ENCODE data around the gene SMARCAL1.

- TF ChIP-seq CEBPB (IDR thresholded peaks at IDR 0.05; ENCODE audit: low read depth, low read length) (no peak), NFE2L2 (IDR thresholded peaks at IDR 0.05; ENCODE audit: low read depth, low read length) (no peak), CTCF (conservative IDR thresholded peaks at IDR 0.05; ENCODE audit: low read depth, low read length) (no peak)
- TF ChIP-seq, protein P1, sequence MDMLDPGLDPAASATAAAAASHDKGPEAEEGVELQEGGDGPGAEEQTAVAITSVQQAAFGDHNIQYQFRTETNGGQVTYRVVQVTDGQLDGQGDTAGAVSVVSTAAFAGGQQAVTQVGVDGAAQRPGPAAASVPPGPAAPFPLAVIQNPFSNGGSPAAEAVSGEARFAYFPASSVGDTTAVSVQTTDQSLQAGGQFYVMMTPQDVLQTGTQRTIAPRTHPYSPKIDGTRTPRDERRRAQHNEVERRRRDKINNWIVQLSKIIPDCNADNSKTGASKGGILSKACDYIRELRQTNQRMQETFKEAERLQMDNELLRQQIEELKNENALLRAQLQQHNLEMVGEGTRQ (IDR thresholded peaks at IDR 0.05; ENCODE audit: low read depth, low read length): no peak
Observed at GRCh38 chr2:216503159-216503629, 90.9 kb downstream of the SMARCAL1 start.

All from IMR-90 (cell line).